ENCODE data around the gene IQCK.

IQCK gene

DNA sequence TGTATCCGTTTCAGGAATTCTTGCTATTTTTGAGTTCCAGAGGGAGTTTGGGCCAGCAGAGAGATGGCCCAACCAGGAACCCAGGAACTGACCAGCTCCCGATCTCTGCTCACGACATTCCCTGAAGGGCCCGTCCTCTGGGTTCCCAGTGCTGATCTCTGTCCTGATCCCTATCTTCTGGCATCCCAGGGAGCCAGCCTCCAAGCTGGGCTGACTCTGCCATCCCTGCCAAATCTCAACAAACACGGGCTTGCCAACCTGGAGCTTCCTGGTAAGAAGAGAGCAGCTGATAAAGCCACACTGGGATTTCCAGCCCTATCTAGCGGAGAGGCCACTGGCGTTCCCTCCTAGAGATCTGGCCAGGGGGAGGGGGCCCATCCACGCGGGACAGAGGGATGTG is 150.3 kb downstream of the IQCK start:
- no peak for DNase-seq

DNA sequence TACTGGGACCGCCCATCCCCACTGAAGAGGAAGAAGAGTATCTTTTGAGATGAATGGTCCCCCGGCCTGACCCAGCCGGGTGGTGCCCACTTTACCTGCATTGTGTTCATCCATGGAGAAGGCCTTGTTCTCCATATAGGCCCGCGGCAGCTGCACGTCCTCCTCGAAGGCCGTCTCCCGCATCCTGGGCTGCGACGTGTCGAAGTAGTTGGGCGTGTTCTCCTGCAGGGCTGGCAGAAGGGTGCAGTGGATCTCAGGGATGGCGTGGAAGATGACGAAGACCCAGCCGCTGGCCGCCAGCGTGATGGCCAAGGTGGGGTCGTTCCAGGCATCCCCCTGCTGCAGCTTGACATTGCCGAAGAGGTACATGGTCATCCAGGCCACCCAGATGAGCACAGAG is 153.7 kb downstream of the IQCK start:
- DNase-seq, result no peak

DNA sequence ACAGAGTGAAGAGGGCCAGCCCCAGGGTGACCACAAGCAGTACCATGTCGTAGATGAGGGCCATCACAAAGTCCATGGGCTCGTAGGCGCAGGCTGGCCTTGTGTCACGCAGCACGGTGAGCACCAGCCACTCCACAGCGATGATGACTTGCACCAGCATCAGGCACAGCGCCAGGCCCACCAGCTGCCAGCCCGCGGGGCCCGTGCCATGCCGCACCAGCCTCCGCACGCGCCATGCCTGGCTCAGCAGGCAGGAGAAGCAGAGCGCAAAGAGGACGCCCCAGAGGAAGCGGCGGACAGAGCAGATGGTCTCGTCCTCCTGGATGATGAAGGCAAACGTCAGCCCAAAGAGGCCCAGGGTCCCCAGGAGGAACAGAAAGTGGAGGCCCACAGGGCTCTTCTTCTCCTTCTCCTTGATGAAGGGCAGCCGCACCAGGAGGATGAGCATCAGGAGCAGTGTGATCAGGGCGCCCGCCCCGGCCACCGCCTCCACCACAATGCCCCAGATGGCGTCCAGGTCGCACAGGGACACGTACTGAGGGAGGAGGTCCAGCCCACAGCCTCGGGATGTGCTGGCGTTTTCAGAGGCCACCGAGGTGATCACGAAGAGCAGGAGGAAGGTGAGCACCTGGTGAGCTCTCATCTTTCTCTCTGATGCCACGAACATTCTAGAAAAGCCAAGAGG is 154.2 kb downstream of the IQCK start:
- no peak for DNase-seq

DNA sequence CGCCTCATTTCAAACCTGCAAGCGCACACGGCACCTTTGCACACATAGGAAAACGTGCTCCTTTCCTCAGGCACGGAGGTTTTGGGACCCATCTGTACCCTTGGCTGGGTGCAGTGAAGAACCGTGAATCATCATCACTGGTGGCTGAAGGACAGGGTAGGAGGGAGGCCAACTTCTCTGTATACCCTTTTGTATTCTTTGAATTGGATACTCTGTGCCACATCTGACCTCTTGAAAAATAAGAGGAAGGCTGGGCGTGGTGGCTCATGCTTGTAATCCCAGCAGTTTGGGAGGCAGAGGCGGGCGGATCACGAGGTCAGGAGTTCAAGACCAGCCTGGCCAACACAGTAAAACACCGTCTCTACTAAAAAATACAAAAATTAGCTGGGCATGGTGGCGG is 154.9 kb downstream of the IQCK start:
- DNase-seq, result no peak

DNA sequence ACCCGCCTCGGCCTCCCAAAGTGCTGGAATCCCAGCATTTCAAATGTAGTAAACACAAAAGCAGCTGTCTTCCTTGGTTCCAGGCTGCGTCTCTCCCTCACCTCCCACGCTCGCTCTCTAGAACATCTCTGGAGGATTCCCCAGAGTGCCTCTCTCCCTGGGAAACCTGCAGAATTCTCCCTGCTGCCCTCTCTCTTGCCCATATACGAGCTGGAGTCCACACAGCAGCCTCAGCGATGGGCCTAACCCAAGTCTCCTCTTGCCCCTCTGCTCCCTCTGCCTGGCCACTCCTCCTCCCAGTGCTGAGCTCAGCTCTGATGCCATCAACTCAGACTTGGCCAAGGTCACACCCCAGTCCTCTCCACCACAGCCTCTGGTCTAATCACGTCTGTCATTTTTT is 156.0 kb downstream of the IQCK start:
- no peak for DNase-seq

DNA sequence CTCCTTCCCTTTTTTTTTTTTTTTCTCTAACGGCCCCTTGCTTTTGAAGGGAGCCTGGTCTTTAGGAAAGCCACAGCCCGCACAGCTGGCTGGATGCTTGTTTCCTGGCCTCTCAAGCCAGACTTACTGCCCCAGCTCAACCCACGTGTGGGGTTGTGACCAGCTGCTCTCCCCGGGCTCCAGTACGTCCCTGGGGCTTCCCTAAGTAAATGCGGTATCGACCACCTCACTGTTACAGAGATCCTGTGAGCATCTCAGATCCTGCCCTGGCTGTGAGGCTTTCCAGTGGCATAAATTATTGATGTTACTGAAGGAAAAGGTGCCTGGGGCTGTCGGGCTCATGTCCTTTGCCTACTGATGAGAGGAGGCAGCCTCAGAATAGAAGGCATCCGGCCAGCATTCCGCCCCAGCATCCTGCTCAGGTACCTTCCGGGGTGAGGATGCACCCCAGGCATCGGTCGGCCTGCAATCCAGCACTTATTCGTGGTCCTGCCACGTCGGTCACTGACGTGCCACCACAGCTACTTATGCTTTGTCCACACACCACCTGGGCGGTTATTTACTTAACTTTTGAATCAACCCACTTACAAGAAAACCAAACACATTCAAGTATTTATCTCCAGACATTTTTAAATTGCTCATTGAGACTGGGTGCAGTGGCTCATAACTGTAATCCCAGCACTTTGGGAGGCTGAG is 156.9 kb downstream of the IQCK start:
- DNase-seq, result no peak

DNA sequence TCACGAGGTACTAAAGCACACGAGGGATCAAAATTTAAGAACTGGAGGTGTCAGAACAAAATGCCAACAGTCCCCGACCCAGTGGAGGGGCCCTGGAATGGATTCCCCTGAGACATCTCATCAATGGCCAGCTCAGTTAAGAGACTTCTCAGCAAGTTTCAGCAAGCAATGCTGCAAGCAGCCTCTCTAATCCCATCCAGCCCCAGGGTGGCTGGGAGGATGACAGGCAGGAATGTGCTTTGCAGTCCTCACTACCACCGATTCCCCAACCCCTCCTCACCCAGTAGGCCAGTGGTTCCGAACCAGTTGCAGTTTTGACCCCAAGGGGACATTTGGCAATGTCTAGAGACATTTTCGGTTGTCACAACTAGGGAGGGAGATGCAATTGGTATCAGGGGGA is 157.8 kb downstream of the IQCK start:
- no peak for DNase-seq

DNA sequence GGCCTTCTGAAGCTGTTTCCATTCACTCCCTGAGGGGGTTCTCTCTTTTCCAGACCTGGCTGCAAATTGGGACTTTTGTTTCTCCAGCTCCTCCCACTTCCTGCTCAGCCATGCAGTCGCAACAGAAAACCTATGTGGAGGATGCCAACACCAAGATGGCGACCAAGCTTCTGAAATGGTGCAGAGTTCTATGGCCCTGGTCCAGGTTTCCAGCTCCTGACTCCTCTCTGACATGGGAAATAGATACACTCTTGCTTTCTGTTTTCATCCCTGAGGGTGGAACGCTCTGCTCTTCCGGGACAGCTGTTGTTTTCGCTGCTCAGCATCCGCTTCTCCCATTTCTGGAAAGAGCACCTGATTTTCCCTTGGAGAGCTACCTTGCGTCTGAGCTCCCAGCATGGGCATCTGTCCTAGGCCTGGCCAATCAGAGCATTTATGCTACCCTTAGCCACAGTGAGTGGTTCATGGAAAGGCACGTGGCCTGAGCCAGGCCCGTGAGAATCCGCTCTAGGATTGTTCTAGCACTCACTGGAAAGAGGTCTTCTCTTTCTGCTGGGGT is 158.5 kb downstream of the IQCK start:
- no peak for DNase-seq

DNA sequence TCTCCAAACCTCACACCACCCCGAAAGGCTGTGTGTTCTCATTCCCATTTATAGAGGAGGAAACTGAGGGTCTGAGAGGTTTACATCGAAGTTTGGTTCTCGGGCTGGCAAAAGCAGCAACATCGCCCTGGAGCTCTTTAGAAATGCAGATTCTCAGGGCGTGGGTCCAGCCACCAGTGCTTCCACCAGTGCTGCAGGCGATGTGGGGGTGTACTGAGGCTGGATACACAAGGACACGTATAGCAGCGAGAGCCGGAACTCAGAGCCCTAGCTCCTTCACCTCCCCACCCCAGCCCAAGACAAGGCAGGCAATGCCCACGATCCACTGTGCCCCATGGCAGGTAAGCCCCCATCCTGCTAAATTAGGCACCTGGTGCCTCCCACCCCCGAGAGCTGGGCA is 160.7 kb downstream of the IQCK start:
- no peak for DNase-seq

DNA sequence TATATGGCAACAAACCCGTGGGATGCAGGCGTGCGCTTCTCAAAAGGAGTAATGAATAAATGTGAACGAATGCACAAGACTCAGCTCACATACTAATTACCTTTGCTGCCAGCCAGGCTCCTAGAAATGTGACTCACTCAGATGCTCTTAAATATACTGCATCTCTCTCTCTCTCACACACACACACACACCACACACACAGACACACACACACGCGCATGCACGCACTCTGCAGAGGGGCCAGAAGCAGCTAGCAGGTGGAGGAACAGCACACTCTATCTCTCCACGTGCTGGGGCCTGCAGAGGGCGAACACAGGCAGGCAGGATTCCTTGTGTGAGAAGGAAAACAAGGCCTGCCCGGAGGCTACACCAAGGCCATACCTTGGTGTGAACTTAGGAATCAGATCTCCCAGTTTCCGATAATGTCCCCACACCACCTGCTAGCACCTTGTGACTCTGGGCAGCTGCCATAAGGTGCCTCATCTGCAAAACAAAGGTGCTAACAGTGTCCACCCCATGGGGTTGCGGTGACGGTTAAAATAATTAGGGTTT is 161.2 kb downstream of the IQCK start:
- peak; percentile 55 for DNase-seq

DNA sequence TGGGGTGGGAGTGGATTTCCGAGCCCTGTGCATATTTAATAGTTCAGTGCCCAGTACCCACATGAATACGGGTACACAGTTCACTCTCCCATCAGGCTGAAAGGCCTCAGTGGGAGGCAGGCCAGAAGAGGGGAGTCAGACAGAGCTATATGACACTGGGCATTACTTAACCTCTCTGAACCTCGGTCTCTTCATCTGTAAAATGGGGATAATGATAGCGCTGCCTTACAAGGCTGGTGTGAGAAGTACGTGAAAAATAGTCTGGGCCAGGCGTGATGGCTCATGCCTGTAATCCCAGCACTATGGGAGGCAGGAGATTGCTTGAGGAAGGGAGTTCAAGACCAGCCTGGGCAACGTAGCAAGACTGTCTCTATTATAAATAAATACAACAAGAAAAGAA is 163.0 kb downstream of the IQCK start:
- no peak for DNase-seq

DNA sequence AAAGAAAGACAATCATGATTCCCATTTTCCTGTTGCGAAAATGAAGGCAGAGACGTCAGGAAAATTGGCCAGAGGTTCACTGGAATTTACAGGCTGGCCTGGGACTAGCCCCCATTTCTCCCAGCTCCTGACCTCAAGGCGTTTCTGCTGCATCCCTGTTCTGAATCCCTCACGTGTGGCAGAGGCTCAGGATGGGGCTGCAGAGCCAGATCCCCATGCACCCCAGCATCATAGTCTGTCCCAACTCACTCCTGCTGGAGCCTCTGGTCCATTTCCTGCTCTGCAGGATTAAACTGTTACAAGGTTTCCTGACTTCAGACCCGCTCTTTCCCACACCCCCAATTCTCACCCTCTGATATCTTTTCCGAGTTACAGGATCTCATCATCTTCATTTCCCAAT is 163.7 kb downstream of the IQCK start:
- DNase-seq, result no peak

DNA sequence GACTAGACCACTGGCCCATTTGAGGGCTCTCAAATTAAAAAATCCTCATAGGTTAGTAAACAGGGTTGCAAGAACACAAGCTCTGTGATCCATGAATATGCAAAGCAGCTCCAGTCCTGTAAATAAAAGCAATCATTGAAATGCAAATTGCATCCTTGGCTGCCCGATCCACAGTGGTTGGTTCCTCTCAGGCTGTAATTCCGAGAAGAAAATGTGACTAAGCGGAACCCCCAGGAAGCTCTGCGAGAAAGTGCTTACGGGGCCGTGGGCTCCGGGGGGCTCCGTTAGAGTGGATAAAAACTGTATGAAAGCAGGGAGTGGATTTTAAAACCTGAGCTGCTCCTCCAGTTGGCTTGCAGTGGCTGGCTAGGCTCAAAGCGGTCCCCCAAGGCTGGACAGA is 164.1 kb downstream of the IQCK start:
- peak; percentile 92 for DNase-seq

DNA sequence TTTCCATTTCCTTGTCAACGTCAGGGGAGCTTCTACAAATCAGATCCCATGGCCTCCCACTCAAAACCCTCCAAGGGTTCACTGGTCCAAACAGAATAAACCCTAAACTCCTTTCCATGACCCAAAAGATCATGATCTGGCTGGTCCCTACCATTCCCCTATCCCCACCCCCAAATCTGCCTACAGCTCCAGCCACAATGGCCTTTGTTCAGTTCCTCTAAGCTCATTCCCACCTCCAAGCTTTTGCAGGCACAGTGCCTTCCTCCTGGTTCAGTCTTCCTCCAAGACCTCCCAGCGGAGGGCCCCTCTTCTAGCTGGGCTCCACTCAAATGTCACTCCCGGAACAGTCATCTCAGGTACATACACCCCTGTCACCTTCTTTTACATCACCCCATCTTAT is 164.6 kb downstream of the IQCK start:
- DNase-seq, result no peak

DNA sequence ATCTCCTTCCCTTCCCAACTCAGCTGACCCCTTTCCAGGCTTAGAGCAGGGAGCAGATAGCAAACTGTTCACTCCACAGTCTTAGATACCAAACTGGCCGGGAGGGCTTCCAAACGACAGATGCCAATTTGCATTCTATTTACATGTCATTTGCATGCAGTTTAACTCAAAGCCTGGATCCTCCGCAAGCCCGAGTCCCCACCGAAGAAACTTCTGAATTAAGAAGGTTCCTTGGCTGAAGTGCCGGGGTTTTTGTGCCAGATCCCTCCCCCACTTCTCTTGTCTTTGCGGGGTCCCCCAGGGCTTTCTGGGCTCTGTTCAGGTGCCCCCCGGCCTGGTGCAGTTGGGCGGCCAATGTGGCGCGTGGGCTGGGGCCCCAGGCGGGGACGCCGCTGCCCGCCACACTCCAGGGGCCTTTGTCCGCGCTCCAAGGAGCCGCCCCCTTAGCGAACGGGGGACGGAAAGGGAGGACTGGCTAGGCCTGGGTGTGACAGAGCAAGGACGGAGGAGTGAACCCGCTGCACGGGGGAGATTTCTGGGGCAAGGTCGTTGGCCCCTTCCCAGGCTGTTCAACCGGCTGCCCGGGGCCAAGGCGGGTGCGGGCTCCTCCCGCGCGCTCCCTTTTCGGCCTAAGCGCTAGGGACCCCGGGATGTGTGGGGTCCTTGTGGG is 165.4 kb downstream of the IQCK start:
- peak; percentile 86 for DNase-seq

DNA sequence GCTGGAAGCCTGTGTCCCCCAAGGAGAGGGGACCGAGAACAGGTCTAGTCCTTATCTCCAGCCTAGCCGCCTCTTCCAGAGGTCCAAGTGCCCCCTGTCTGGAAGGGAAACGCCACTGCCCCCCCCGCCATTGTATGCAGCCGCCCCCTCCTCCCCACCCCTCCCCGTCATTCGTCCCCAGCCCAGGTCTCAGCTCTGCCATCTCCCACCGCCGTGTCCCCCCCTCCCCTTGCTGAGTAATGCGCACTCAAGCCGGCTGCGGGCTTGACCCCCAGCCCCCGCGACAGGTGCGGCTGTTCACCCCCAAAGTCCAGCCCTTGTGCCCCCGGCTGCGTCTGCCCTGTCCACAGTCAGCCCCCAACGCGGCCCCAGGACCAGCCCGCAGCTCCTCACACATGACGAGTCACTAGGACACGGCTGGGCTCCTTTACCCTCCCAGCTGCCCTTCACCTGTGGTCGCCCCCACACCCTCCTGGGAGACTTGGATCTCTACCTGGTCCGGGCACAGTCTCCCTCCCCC is 166.0 kb downstream of the IQCK start:
- DNase-seq, result no peak

DNA sequence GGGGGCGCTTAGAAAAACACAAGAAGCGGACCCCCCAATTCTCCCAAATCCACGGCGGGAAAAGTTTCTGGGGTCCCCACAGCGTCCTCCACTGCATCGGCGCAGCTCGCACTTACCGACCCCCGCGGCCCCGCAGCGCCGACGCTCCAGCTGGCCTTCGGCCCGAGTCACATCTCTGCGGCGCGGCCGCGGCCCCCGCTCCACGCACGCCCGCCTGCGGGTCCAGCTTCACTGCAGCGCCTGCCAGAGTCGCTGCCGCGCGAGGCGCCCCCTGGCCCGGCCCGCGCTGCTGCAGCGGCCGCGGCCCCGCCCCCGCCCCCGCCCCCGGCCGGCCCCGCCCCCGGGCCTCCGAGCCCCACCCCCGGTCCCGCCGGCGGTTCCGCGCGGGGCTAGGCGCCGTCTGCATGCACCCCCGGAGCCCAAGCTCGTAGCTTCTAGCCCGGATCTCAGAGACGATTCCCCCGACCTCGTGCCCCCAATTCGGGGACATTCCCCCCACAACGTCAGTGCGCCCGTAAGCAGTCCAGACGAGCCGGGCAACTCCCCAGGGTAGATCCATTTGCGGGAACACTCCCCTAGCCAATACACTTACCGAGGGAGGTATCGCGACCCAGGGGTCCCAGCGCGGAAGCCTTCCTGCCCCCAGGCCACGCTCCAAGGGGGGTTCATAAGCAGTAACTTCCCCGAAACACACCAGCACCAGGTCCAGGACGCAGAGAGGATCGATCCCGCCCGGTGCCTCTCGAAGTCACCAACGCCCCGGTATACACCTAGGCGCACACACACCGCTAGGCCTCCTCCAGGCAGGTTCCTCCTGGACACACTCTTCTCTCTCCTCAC is 166.8 kb downstream of the IQCK start, which contains the start of gene GPRC5B:
Gene GPRC5B, minus strand, starts transcription at position 238 of the 840 bp plus-strand sequence. CDS start 12,003 bp downstream, outside the sequence.
- peak; percentile 14 for DNase-seq

DNA sequence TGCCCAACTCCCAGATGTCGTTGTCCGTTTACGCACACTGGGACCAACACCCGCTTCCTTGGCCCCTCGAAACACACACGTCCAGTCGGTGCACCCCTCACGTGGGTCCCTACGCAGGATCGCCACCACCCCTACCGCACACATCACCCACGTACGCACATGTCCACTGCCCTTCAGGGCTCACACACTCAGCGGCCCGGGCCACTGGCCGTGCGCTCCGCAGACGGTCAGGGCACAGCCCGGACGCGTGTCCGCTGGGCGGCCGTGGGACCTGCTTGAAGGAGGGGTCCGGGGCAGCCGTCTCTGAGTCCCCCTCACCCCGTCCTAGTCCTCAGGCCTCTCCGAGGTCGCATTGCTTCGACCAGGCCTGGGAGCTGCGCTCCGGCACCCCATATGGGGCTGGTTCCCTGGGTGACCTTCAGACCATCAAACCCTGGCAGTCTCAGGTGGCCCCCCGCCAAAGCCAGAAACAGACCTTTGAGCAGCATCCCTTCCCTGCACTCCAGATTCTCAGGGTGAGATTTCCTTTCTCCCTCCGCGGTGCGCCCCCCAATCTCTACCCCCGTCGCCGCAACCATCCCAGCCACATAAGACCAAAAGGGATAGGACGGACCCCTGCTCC is 167.5 kb downstream of the IQCK start:
- DNase-seq, result no peak

DNA sequence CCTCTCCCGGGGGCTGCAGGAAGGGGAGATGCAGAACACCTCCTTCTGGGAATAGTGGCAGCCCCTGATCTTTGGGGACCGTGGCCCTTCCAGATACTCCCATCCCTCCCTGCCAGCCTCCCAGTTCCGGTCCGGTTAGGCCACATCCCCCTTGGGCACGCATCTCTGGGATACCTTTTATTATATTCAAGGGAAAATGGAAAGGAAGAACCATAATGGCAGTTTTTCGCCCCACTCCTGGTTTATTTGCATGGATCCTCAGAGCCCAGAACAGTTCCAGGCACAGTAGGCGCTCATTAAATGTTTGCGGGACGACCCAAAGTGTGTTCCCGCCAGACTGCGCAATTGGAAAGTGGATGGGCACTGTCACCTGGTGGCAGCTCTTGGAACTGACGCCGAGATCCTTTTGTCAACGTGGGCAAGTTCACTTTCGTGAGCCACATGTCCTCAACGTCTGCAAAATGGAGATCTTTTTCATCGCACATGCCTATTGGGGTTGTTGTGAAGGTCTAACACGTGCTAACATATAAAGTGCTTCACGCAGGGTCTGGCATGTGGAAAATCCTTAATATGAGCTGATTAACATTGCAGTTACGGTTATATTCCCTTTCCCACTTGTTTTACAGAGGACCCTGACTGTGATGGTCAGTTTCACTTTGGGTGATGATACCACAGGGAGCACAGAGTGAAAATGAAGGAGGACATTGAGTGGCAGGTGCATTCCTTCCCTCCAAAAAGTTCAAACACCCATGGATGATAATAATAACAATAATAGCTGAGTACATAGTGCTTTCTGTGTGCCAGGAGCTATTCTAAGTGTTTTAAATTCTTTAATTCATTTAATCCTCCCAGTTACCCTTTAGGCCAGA is 168.2 kb downstream of the IQCK start:
- DNase-seq, result peak; percentile 58

DNA sequence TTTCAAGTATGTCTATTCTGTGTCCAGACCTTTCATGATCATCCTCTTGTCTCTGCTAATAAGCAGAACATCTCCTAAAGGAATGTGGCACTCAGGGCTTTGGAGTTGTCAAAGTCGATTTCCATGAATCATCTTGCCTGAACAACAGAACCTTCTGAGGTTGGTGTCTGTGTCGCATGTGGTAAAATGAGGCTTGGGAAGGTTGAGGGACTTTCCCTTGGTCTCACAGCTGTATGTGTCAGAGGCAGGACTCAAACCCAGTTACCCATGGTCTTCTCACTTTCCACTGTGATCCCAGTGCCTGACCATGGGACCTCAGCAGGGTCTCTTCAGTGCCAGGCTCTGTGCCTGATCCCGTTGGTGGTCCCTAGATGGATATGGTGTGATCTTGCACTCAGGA is 170.8 kb downstream of the IQCK start:
- no peak for DNase-seq

DNA sequence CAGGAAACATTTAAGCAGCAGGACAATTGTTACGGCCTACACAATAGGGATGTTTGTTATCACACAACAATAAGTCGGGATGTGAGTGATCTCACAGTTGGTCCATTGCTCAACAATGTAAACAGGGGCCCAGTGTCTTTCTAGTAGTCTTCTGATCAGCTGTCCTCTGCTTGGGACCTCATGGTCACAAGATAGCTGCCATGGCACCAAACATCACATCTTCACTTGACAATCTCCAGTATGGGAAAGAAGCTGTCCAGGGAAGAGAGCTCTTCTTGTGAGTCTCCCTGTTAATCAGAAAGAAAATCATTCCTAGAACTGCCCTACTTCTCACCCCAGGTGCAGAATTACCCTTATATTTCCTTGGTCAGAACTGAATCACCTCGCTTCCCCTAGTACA is 172.8 kb downstream of the IQCK start:
- DNase-seq, result no peak
